ENCODE results near the gene APLP2.

Gene APLP2

DNA sequence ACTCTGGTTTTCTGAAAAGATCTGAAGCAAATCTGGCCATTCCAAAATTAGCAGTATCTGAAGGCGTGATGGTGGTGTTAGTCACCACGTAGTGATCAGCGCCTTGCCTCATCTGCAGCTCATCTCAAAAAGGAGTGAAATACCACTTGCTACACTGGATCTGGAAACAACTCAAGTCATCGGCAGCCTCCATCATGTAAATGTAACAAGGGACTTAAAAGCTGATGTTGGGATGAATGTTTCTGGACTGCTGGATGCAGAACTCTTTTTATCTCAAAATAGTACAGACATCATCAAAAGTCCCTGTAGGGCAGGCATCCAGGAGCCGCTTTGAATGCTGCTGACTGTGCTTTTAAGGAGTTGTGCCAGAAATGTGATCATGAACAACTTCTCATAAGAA is 14.1 kb upstream of the APLP2 start:
- DNase-seq (ENCODE audit: low spot score): no peak

DNA sequence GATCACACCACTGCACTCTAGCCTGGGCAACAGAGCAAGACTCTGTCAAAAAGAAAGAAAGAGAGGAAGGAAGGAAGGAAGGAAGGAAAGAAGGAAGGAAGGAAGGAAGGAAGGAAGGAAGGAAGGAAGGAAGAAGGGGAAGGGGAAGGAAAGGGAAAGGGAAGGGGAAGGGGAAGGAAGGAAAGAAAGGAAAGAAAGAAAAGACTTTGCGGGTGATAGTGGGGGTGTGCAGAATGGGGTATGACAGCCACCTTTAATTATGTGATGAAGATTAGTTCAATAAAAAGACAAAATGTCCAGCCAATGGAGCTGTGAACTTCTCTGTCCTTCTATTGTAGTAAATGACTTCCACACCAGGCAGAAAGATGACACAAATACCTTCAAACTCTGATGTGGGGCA is 8.7 kb upstream of the APLP2 start:
- DNase-seq (ENCODE audit: low spot score): no peak

GRCh38 chr11:130062026-130062425 is 7.7 kb upstream of the APLP2 start:
- DNase-seq (ENCODE audit: low spot score): no peak

DNA sequence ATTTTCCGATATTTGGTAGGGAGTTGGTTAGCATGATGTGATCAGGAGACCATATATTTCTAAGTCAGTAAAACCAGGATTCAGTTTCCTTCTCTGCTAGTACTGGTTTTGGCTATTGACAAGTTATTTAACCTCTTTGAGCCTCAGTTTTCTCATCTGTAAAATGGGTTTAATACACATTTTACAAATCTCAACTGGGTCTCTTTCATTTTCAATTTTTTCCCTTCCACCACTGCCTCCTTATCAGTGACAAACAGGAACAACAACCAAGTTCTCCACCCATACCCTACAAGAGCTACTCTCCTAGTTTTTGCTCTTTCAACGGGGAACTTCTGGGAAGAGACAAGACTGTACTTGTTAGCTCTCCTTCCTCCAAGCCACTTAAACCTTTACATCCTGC is 6.2 kb upstream of the APLP2 start:
- no peak for DNase-seq (ENCODE audit: low spot score)

GRCh38 chr11:130064596-130064995 is 5.1 kb upstream of the APLP2 start:
- no peak for DNase-seq (ENCODE audit: low spot score)

DNA sequence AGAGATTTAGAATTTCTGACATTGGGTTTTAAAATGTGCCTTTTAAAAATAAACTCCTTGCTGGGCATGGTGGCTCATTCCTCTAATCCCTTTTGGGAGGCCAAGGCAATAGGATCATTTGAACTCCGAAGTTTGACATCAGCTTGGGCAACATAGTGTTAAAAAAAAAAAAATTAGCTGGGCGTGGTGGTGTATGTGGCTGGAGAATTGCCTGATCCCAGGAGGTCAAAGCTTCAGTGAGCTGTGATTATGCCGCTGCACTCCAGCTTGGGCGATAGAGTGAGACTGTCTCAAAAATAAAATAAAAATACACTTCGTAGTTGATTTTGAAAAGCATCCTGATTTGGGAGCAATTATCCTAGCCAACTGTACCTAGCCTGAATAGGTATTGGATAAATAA is 3.4 kb upstream of the APLP2 start:
- DNase-seq (ENCODE audit: low spot score): no peak

DNA sequence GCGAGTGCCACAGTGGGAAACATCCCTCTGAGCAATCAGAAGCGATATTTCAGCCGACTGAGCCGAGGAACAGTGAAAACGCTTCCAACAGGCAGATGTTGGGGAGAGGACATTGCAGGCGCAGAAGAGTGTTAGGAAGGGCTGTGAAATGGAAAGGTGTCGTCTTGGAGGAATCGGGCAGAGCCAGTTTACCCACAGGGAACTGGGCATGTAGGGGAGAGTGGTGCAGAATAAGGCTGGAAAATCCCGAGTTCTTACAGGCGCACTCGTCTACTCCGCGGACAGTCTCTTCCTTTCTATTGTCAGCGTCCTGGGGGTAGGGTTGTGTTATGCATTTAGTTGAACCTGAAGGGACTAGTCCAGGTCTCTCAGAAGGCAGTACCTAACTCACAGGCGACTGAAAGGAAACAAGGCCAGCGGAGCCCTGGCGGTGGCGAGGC is 1.1 kb upstream of the APLP2 start:
- DNase-seq (ENCODE audit: low spot score): no peak

- DNase-seq (ENCODE audit: low spot score): peak; percentile 59
Measured at GRCh38 chr11:130068986-130069658, 572 bp upstream of the APLP2 start.

DNA sequence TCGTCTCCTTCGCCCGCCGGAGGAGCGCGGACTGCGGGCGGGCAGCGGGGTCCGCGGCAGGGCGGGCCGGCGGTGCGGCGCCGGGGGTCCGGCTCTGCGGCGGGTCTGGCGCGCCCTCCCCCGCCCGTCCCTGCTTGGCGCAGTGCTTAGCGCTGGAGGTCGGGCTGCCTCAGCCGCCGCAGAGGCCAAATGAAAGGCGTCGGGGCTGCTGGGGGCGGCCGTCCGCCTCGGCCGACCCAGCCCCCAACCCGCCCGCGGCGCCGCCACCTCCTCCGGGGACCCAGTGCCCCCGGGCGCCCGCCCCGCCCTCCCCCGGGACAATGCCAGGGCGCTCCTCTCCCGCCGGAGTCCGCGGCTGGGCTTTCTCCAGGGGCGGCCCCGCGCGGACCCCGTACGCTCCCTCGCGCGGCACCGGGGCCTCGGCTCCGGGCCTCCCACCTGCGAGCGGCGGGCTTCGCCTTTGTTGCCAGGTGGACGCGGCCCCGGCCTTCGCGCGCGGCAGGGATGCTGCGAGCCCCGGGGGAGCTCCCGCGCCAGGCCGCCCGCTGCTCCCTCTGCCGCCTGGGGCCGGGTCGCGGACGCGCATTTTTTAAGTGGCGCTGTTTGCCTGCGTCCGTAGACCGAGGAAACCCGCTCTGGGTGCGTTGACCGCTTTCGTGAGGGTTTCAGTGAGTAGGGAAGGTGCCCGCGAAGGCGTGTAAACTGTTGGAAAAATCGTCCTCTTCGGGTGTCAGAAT is 583 bp downstream of the APLP2 start:
- DNase-seq (ENCODE audit: low spot score): peak; percentile 69

DNA sequence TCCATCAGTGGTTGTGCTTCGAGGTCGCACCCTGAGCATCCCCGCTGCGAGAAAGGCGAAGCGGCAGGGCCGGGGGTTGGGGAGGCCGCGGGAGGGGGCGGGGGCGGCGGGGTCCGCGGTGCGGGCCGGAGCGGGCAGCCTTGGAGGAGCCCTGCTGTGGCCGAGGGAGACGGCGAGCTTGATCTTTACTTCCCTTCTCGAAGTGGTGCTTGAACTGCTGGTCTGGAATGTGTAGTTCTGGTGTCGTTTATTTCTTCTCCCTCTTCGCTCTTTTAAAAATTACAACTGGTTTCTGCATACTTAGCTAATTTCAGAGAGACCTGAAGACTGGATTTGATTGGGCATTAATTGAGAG is 1.1 kb downstream of the APLP2 start:
- DNase-seq (ENCODE audit: low spot score): peak; percentile 22

DNA sequence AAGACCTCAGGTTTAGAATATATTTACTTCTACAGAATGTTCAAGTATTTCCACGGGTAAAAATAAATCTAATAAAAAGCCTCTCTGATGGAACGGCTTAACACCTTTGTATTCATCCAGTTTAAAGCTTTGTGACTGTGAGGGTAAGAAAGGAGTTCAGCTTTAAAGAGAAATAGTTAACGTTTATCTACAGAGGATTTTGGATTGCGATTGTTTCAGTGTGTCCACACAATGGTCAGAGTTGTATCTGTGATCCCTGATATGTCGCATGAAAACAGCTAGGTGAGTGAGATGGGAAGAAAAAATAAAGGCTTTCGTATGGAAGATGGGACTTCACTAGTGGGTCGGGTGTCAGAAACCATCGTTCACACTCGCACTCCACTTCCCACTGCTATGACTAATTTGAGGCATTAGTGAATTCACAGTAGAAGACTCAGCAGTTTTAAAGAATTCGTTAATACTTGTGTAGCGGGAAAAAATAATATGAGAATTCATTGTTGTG is 1.6 kb downstream of the APLP2 start:
- DNase-seq (ENCODE audit: low spot score): no peak

DNA sequence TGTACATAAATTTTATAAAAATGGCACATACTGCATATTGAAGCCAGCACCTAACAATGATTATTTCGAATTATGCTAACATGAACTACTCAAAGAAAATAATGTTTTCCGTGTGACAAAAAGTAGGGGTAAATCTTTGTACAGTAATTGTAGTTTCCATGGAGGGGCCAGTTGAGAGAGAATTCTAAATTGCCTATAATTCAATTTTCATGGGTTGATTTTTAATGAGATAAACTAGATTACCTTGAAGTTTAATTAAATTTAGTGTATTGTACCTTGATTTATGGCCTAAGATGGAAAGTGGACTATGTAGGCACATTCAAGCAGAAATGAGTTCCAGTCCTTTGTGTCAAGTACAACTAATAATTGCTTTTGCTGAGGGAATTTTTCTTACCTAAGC is 5.0 kb downstream of the APLP2 start:
- DNase-seq (ENCODE audit: low spot score): no peak

DNA sequence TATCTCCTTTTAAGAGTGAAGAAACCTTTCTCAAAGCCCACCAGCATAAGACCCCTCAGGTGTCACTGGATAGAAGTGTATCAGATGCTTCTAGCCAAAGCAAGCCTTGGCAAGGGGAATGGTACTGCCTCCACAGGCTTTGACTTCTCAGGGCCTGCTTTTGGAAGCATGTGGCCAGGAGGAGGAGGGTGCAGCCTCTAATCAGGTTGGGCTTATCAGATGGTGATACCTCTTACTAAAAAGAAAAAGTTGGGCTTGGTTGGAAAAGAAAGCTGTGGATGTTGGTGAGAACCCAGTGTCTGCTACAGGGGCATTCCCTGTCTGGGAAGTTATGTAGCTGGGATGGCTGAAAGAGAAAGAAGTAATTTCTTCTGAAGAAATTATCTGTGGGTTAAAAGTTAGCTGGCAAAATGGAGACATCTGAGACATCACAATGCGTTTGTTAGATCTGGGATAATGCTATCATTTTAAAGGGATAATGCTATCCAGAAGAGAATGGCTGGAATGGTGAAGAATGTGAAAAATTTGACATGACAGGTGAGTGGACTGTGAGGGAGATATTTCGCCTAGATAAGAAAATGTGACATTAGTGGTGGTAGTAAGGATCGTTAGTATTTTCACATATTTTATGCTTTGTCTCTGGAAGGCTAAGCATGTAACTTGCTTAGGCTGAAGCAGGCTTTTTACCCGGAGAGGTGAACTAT is 7.2 kb downstream of the APLP2 start:
- DNase-seq (ENCODE audit: low spot score): no peak

DNA sequence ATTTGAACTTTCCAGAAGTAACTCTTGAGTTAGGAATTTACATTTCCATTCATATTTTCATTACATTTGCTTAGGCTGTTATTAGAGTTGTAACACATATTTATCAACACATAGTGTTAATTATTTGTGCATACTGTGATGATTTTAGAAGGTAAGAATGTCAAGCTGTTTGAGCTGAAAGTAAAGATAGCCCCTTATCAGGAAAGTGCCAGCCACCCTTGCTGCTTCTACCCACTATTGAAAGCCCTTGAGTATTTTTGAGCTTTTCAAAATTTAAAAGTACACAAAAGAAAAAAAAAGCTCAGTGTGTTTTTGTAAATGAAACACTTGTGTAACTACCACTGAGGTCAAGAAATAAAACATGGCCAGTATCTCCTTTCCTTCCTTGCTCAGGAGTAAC is 8.0 kb downstream of the APLP2 start:
- DNase-seq (ENCODE audit: low spot score): no peak

- DNase-seq (ENCODE audit: low spot score): no peak
Measured at GRCh38 chr11:130078080-130078479, 8.4 kb downstream of the APLP2 start.

- no peak for DNase-seq (ENCODE audit: low spot score)
Measured at GRCh38 chr11:130085671-130086290, 16.1 kb downstream of the APLP2 start.

- no peak for DNase-seq (ENCODE audit: low spot score)
Measured at GRCh38 chr11:130086669-130087068, 17.0 kb downstream of the APLP2 start.

- DNase-seq (ENCODE audit: low spot score): no peak
Measured at GRCh38 chr11:130087294-130087926, 17.7 kb downstream of the APLP2 start.

GRCh38 chr11:130088217-130088616 is 18.5 kb downstream of the APLP2 start:
- DNase-seq (ENCODE audit: low spot score): no peak

DNA sequence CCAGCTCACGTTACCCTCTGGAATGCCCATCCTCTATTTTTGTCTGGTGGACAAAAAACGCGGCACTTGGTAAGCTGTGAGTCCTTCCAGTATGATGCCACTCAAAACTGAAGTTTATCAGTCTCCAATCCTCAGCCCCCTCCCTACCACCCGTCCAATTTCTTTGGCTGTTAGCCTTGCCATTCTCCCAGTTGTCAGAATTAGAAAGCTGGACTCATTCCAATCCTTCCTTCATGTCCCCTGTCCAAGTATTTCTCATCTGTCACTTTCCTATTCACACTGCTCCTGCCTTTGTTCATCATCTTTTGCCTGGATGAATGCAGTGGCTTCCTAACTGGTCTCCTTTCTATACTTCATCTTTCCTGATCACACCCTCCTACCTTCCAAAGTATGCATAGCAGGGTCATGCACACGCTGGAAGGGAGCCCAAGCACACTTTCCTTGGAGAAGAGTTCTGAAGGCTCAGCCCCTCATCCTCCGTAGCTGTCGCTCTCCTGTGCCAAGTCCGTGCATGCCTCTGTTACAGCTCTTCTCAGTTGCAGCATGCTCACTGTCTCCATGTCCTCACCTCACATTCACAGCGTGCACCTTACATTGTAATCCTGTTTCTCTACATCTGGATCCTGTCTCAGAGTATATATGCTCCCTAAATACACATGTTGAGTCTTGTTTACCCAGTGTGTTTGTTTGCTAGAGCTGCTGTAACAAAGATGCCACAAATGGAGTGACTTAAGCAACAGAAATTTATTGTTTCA is 19.4 kb downstream of the APLP2 start:
- DNase-seq (ENCODE audit: low spot score): no peak

DNA sequence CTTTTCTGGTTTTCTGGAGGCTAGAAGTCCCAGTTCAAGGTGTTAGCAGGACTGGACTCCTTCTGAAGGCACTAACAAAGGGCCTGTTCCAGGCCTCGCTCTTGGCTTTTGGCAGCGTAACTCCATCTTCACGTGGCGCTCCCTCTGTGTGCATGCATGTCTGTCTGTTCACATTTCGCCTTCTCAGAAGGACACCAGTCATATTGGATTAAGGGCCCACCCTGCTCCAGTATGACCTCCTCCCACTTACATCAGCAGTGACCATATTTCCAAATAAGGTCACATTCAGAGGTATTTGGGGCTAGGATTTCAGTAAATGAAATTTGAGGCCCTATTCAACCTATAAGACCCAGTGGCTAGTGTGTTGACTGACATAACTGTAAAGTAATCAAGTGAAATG is 20.0 kb downstream of the APLP2 start:
- no peak for DNase-seq (ENCODE audit: low spot score)
